ENCODE results near the gene DNAJC27. TPM values are rescaled to one million over a fixed set of nuclear protein-coding genes. Genes with fewer than 3 reads are reported as not detected.

Gene DNAJC27
- total RNA-seq, 2 donors from 2014 or later, result 4.7 to 6.5 TPM

GRCh38 chr2:24984912-24985311 lies 13.2 kb upstream of the DNAJC27 start:
- Mint-ChIP-seq H3K27me3 (peaks cover 16% of the 10 kb centered on the region), H3K27ac (no peak overlapping the region)
- no peak for ATAC-seq (replicated peaks)

GRCh38 chr2:24981411-24982136 lies 9.8 kb upstream of the DNAJC27 start:
- peaks cover 12% of the 10 kb centered on the region for H3K27me3 Mint-ChIP-seq
- no peaks in the 10 kb centered on the region for H3K36me3 Mint-ChIP-seq (ENCODE audit: low read depth)
- H3K9me3 Mint-ChIP-seq, result no peaks in the 10 kb centered on the region
- no peak overlapping the region for H3K27ac Mint-ChIP-seq
- no peaks in the 10 kb centered on the region for H3K4me1 Mint-ChIP-seq
- no peak for ATAC-seq (replicated peaks)
- no peak overlapping the region for H3K4me3 Mint-ChIP-seq

More at GRCh38 chr2:24984912-24985311, 13.2 kb upstream of the DNAJC27 start:
- Mint-ChIP-seq H3K4me1 (no peaks in the 10 kb centered on the region), H3K4me3 (no peak overlapping the region), H3K9me3 (no peaks in the 10 kb centered on the region), H3K36me3 (ENCODE audit: low read depth) (no peaks in the 10 kb centered on the region)

GRCh38 chr2:24978661-24979060 lies 6.9 kb upstream of the DNAJC27 start:
- no peaks in the 10 kb centered on the region for H3K27me3 Mint-ChIP-seq
- ATAC-seq (replicated peaks), result no peak
- no peak overlapping the region for H3K4me3 Mint-ChIP-seq
- no peaks in the 10 kb centered on the region for H3K36me3 Mint-ChIP-seq (ENCODE audit: low read depth)
- no peak overlapping the region for H3K27ac Mint-ChIP-seq
- H3K9me3 Mint-ChIP-seq, result no peaks in the 10 kb centered on the region
- H3K4me1 Mint-ChIP-seq, result no peaks in the 10 kb centered on the region

- no peak for ATAC-seq (replicated peaks)
- H3K36me3 Mint-ChIP-seq (ENCODE audit: low read depth), result peaks cover under 1% of the 10 kb centered on the region
- H3K27me3 Mint-ChIP-seq, result no peaks in the 10 kb centered on the region
- no peak overlapping the region for H3K4me3 Mint-ChIP-seq
- no peaks in the 10 kb centered on the region for H3K9me3 Mint-ChIP-seq
- H3K4me1 Mint-ChIP-seq, result no peaks in the 10 kb centered on the region
- H3K27ac Mint-ChIP-seq, result no peak overlapping the region
Observed at GRCh38 chr2:24977631-24978030, 5.9 kb upstream of the DNAJC27 start.

- H3K9me3 Mint-ChIP-seq, result no peaks in the 10 kb centered on the region
Observed at GRCh38 chr2:24973812-24974211, 2.1 kb upstream of the DNAJC27 start.

GRCh38 chr2:24972315-24972961 lies 683 bp upstream of the DNAJC27 start:
- no peaks in the 10 kb centered on the region for H3K9me3 Mint-ChIP-seq
- no peak for ATAC-seq (replicated peaks)
- peak overlapping the region; percentile 99 for H3K4me3 Mint-ChIP-seq
- H3K27ac Mint-ChIP-seq, result peak overlapping the region; percentile 100
- no peaks in the 10 kb centered on the region for H3K4me1 Mint-ChIP-seq
- no peaks in the 10 kb centered on the region for H3K27me3 Mint-ChIP-seq
- H3K36me3 Mint-ChIP-seq (ENCODE audit: low read depth), result peaks cover 25% of the 10 kb centered on the region

More at GRCh38 chr2:24973812-24974211, 2.1 kb upstream of the DNAJC27 start:
- Mint-ChIP-seq H3K4me1 (no peaks in the 10 kb centered on the region), H3K4me3 (peak overlapping the region; percentile 99), H3K36me3 (ENCODE audit: low read depth) (peaks cover 20% of the 10 kb centered on the region), H3K27ac (no peak overlapping the region), H3K27me3 (no peaks in the 10 kb centered on the region)
- ATAC-seq (replicated peaks), result no peak

GRCh38 chr2:24971286-24971535 lies 544 bp downstream of the DNAJC27 start:
- H3K4me1 Mint-ChIP-seq, result no peaks in the 10 kb centered on the region
- H3K27me3 Mint-ChIP-seq, result no peaks in the 10 kb centered on the region
- no peaks in the 10 kb centered on the region for H3K9me3 Mint-ChIP-seq
- peaks cover 37% of the 10 kb centered on the region for H3K36me3 Mint-ChIP-seq (ENCODE audit: low read depth)
- H3K27ac Mint-ChIP-seq, result peak overlapping the region; percentile 100
- peak overlapping the region; percentile 99 for H3K4me3 Mint-ChIP-seq
- peak; percentile 22 for ATAC-seq (replicated peaks)

- peak overlapping the region; percentile 100 for H3K27ac Mint-ChIP-seq
- H3K4me3 Mint-ChIP-seq, result peak overlapping the region; percentile 99
- ATAC-seq (replicated peaks), result no peak
Observed at GRCh38 chr2:24970483-24971285, 1.1 kb downstream of the DNAJC27 start.

GRCh38 chr2:24969784-24970183 lies 2.0 kb downstream of the DNAJC27 start:
- Mint-ChIP-seq H3K27ac (no peak overlapping the region), H3K4me3 (no peak overlapping the region), H3K4me1 (no peaks in the 10 kb centered on the region), H3K9me3 (no peaks in the 10 kb centered on the region), H3K27me3 (no peaks in the 10 kb centered on the region), H3K36me3 (ENCODE audit: low read depth) (peaks cover 51% of the 10 kb centered on the region)
- ATAC-seq (replicated peaks), result no peak

More at GRCh38 chr2:24970483-24971285, 1.1 kb downstream of the DNAJC27 start:
- peaks cover 42% of the 10 kb centered on the region for H3K36me3 Mint-ChIP-seq (ENCODE audit: low read depth)
- no peaks in the 10 kb centered on the region for H3K9me3 Mint-ChIP-seq
- no peaks in the 10 kb centered on the region for H3K27me3 Mint-ChIP-seq
- no peaks in the 10 kb centered on the region for H3K4me1 Mint-ChIP-seq

- Mint-ChIP-seq H3K27ac (no peak overlapping the region), H3K9me3 (no peaks in the 10 kb centered on the region), H3K4me1 (peaks cover 7% of the 10 kb centered on the region), H3K36me3 (ENCODE audit: low read depth) (peaks cover 97% of the 10 kb centered on the region), H3K27me3 (no peaks in the 10 kb centered on the region), H3K4me3 (no peak overlapping the region)
- ATAC-seq (replicated peaks), result no peak
Observed at GRCh38 chr2:24961903-24962302, 9.9 kb downstream of the DNAJC27 start.

GRCh38 chr2:24959761-24960160 lies 12.0 kb downstream of the DNAJC27 start:
- H3K4me3 Mint-ChIP-seq, result no peak overlapping the region
- ATAC-seq (replicated peaks), result no peak

GRCh38 chr2:24958411-24958935 lies 13.3 kb downstream of the DNAJC27 start:
- H3K36me3 Mint-ChIP-seq (ENCODE audit: low read depth), result peaks cover 99% of the 10 kb centered on the region
- H3K9me3 Mint-ChIP-seq, result peaks cover 5% of the 10 kb centered on the region
- H3K4me1 Mint-ChIP-seq, result peaks cover 7% of the 10 kb centered on the region
- H3K4me3 Mint-ChIP-seq, result no peak overlapping the region
- H3K27ac Mint-ChIP-seq, result peak overlapping the region; percentile 3
- H3K27me3 Mint-ChIP-seq, result no peaks in the 10 kb centered on the region
- ATAC-seq (replicated peaks), result no peak

More at GRCh38 chr2:24959761-24960160, 12.0 kb downstream of the DNAJC27 start:
- Mint-ChIP-seq H3K9me3 (peaks cover 5% of the 10 kb centered on the region), H3K4me1 (peaks cover 7% of the 10 kb centered on the region), H3K27ac (peak overlapping the region; percentile 3), H3K36me3 (ENCODE audit: low read depth) (peaks cover 97% of the 10 kb centered on the region), H3K27me3 (no peaks in the 10 kb centered on the region)

- H3K4me3 Mint-ChIP-seq, result no peak overlapping the region
- ATAC-seq (replicated peaks), result no peak
- H3K9me3 Mint-ChIP-seq, result peaks cover 5% of the 10 kb centered on the region
- peaks cover 7% of the 10 kb centered on the region for H3K4me1 Mint-ChIP-seq
- no peaks in the 10 kb centered on the region for H3K27me3 Mint-ChIP-seq
- peaks cover 99% of the 10 kb centered on the region for H3K36me3 Mint-ChIP-seq (ENCODE audit: low read depth)
- H3K27ac Mint-ChIP-seq, result peak overlapping the region; percentile 3
Observed at GRCh38 chr2:24957976-24958375, 13.8 kb downstream of the DNAJC27 start.

GRCh38 chr2:24957221-24957620 lies 14.5 kb downstream of the DNAJC27 start:
- peaks cover 5% of the 10 kb centered on the region for H3K9me3 Mint-ChIP-seq
- no peak for ATAC-seq (replicated peaks)
- peaks cover 99% of the 10 kb centered on the region for H3K36me3 Mint-ChIP-seq (ENCODE audit: low read depth)
- H3K27me3 Mint-ChIP-seq, result no peaks in the 10 kb centered on the region
- H3K4me1 Mint-ChIP-seq, result peaks cover 7% of the 10 kb centered on the region
- no peak overlapping the region for H3K4me3 Mint-ChIP-seq
- no peak overlapping the region for H3K27ac Mint-ChIP-seq

All from activated T-helper 17 cell treated with anti-CD3 and anti-CD28 coated beads, Interleukin-2, amount 50 U/mL, for 72 hours (primary cell).